ENCODE data around the gene SETD6. TPM values are rescaled to one million over a fixed set of nuclear protein-coding genes. Genes with fewer than 3 reads are reported as not detected.

The SETD6 gene
- total and polyA plus RNA-seq, 4 donors, result 10.6 to 21.5 (median 15.6) TPM

- peaks cover 0 to 14% (median 5%) of the 10 kb centered on the region in 5 donors for H3K4me1 ChIP-seq (ENCODE audit: control insufficient read depth in 5 of 5, insufficient read depth in 5 of 5, low read length in 5 of 5)
- no peak overlapping the region for H3K9ac ChIP-seq (ENCODE audit: insufficient read depth in 1 of 2, low read length in 2 of 2)
- peaks cover 0 to 46% (median 37%) of the 10 kb centered on the region in 3 donors for H3K27me3 ChIP-seq (ENCODE audit: control insufficient read depth in 3 of 3, insufficient read depth in 3 of 3, low read length in 2 of 3)
- no peaks in the 10 kb centered on the region for H3K36me3 ChIP-seq (ENCODE audit: control insufficient read depth in 4 of 4, insufficient read depth in 4 of 4, low read length in 4 of 4)
- 89 to 94% methylated on average over 5 of the region's 5 CpGs for WGBS, 2 donors
- H3K4me3 ChIP-seq, result no peak overlapping the region
- TF ChIP-seq CTCF (IDR thresholded peaks at IDR 0.05; ENCODE audit: control extremely low read depth, extremely low read depth), result no peak
- H3K9me3 ChIP-seq (ENCODE audit: control insufficient read depth in 4 of 4, insufficient read depth in 3 of 4, low read length in 3 of 4), result no peaks in the 10 kb centered on the region
- no peak for ATAC-seq (ENCODE audit: insufficient read depth, low FRiP score)
- no peak for DNase-seq
- H3K27ac ChIP-seq (ENCODE audit: low read depth in 1 of 2, low read length in 1 of 2), result peak overlapping the region in 1 of 2 donors; percentile 35
These were observed 47.4 kb upstream of the SETD6 start for GRCh38 chr16:58467905-58468304.

- no peak for DNase-seq
- no peak overlapping the region for H3K4me3 ChIP-seq
- H3K4me1 ChIP-seq (ENCODE audit: control insufficient read depth in 5 of 5, insufficient read depth in 5 of 5, low read length in 5 of 5), result peaks cover 0 to 14% (median 0%) of the 10 kb centered on the region in 5 donors
- H3K9ac ChIP-seq (ENCODE audit: insufficient read depth in 1 of 2, low read length in 2 of 2), result no peak overlapping the region
- no peak for TF ChIP-seq CTCF (IDR thresholded peaks at IDR 0.05; ENCODE audit: control extremely low read depth, extremely low read depth)
- H3K27ac ChIP-seq (ENCODE audit: low read depth in 1 of 2, low read length in 1 of 2), result peak overlapping the region; percentile 11 to 26
- no peaks in the 10 kb centered on the region for H3K36me3 ChIP-seq (ENCODE audit: control insufficient read depth in 4 of 4, insufficient read depth in 4 of 4, low read length in 4 of 4)
- 47 to 50% methylated on average over 10 of the region's 10 CpGs for WGBS, 2 donors
- ATAC-seq (ENCODE audit: insufficient read depth, low FRiP score), result no peak
- H3K27me3 ChIP-seq (ENCODE audit: control insufficient read depth in 3 of 3, insufficient read depth in 3 of 3, low read length in 2 of 3), result peaks cover 0 to 25% (median 17%) of the 10 kb centered on the region in 3 donors
- no peaks in the 10 kb centered on the region for H3K9me3 ChIP-seq (ENCODE audit: control insufficient read depth in 4 of 4, insufficient read depth in 3 of 4, low read length in 3 of 4)
These were observed 43.9 kb upstream of the SETD6 start for GRCh38 chr16:58471209-58471975.

- H3K9ac ChIP-seq (ENCODE audit: insufficient read depth in 1 of 2, low read length in 2 of 2), result no peak overlapping the region
- DNase-seq, result no peak
- peaks cover 0 to 18% (median 10%) of the 10 kb centered on the region in 3 donors for H3K27me3 ChIP-seq (ENCODE audit: control insufficient read depth in 3 of 3, insufficient read depth in 3 of 3, low read length in 2 of 3)
- TF ChIP-seq CTCF (IDR thresholded peaks at IDR 0.05; ENCODE audit: control extremely low read depth, extremely low read depth), result no peak
- H3K9me3 ChIP-seq (ENCODE audit: control insufficient read depth in 4 of 4, insufficient read depth in 3 of 4, low read length in 3 of 4), result no peaks in the 10 kb centered on the region
- peaks cover 0 to 14% (median 0%) of the 10 kb centered on the region in 5 donors for H3K4me1 ChIP-seq (ENCODE audit: control insufficient read depth in 5 of 5, insufficient read depth in 5 of 5, low read length in 5 of 5)
- peak overlapping the region; percentile 6 to 63 for H3K27ac ChIP-seq (ENCODE audit: low read depth in 1 of 2, low read length in 1 of 2)
- ATAC-seq (ENCODE audit: insufficient read depth, low FRiP score), result no peak
- H3K36me3 ChIP-seq (ENCODE audit: control insufficient read depth in 4 of 4, insufficient read depth in 4 of 4, low read length in 4 of 4), result no peaks in the 10 kb centered on the region
- 90 to 93% methylated on average over 9 of the region's 9 CpGs for WGBS, 2 donors
- no peak overlapping the region for H3K4me3 ChIP-seq
These were observed 43.1 kb upstream of the SETD6 start for GRCh38 chr16:58472266-58472665.

Data from lung (tissue), 12 donors.